ENCODE results near the gene NDC80.

DNA sequence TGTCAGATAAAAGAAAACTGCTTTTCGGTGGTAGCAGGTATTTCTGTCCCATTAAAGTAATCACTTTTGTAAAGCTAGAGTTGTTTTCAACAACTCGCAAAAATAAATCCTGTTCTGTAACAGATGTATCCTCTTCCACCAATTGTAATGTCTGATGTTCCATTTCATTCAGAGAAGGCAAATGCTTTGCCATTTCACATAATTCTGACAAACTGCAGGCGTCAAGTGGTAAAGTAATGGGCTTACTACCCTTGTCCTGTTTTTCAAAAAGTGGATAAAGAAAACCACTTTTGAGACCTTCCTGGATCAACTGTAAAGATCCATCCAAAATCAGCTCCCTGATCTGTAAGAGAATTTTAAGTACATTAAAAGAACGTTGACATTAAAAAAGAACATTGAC is 16.7 kb upstream of the NDC80 start:
- TF ChIP-seq POLR2AphosphoS5 (IDR thresholded peaks at IDR 0.05; ENCODE audit: insufficient read depth in 1 of 2, low read depth in 1 of 2) (no peak), CTCF (IDR thresholded peaks at IDR 0.05) (no peak)

All from vagina (tissue), 2 donors.